ENCODE data around the gene CUL4A.

The CUL4A gene

DNA sequence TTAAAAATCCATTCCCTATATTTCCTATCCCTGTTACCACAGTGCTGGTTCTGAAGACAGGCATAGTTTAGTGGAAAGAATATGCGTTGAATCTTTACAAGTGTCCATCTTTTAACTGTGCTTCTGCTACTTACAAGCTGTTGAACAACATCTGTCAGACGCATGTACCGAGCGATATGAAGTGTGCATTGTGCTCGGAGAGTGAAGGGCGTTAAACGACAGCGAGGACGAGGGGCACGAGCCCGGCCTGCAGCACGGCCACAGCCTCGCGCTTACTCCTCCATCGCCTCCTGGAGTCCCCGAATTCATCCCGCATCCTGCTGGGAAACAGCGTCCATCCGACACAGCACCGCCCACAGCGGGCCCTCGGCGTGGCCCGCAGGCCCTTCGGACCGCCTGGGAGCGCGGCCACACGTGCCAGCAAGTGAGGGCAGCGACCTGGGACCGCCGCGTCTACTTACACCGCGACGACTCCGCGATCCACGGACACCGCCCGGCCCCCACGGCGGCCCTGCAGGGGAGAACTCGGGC is 1.5 kb upstream of the CUL4A start:
- no peak for DNase-seq (ENCODE audit: extremely low read depth in 1 of 2, low read depth in 1 of 2)

- DNase-seq (ENCODE audit: extremely low read depth in 1 of 2, low read depth in 1 of 2) = peak; percentile 83
Measured at GRCh38 chr13:113208421-113209335, 735 bp upstream of the CUL4A start, which contains the start of gene PCID2. Gene PCID2 (minus strand): TSS chr13:113208669. CDS start chr13:113208634, 35 bp downstream.

DNA sequence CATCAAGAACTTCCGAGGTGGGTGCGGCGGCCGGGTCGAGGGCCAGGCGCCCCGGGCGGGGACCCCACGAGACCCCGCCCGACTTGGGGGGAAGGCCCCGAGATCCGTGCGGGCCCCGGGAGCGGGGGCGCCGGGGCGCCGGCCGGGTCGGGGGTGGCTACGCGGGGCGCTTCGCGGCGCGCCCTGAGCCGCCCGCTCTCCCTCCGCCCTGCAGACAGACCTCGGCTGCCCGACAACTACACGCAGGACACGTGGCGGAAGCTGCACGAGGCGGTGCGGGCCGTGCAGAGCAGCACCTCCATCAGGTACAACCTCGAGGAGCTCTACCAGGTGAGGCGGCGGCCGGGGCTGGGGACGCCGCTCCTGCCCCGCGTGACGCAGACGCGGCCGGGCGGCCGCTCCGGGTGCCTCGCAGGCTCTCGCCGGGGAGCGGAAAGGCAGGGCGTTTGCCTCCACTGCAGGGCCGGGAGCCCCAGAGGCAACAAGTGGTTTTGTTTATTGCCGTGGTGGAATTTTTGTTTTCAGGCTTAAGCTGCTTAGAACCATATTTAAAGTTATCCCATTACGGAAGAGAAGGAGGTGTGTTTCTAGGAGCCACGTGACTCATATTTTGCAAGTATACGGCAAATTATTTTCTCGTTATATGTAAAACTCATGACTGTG is 477 bp downstream of the CUL4A start:
- DNase-seq (ENCODE audit: extremely low read depth in 1 of 2, low read depth in 1 of 2) = peak; percentile 32 to 47

DNA sequence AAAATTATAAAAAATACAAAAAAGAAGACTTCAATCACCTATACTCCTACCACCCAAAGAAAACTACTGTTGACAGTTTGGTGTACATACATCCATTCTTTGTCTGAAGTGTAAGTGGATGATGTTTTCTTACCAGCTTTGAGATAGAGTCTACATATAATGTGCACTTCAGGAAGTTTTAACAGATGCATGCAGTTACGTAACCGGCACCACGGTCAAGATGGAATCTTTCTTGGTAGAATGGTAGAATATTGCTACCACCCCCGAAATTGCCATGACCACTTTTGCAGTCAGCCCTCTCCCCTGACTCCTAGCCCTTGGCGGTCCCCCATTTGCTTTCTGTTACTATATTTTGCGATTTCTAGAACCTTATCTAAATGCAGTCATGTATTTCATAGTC is 1.4 kb downstream of the CUL4A start:
- no peak for DNase-seq (ENCODE audit: extremely low read depth in 1 of 2, low read depth in 1 of 2)

- DNase-seq (ENCODE audit: extremely low read depth in 1 of 2, low read depth in 1 of 2) = no peak
Measured at GRCh38 chr13:113211774-113212173, 2.4 kb downstream of the CUL4A start.

GRCh38 chr13:113216254-113217048 is 7.0 kb downstream of the CUL4A start:
- no peak for DNase-seq (ENCODE audit: extremely low read depth in 1 of 2, low read depth in 1 of 2)

GRCh38 chr13:113218586-113218985 is 9.2 kb downstream of the CUL4A start:
- no peak for DNase-seq (ENCODE audit: extremely low read depth in 1 of 2, low read depth in 1 of 2)

DNA sequence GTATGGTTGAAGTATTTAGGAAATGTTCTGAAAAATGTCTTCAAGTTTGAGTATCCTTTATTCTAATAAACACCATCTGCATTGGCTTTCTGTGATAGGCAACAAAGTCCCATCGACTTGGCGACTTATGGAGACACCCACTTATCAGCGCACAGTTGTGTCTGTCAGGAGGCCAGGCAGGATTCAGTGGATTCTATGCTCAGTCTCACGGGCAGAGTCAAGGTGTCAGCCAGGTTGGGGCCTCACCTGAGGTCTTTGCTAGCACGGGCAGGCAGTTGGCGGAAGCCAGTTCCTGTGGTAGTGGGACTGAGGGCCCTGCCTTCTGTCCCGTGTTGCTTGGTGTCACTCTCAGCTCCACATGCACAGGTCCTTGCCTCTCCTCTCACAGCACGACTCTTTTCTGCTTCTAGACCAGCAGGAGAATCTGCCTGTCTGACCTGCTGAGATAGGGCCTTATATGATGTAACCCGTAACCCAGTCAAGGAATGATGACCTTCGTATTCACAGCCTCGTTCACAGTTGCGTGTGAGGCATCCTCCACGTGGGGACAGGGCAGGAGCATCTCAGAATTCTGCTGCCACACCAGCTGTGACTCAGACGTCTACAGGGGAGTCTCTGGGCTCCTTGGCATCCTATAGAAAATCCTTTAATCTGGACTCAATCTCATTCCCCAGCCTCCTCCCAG is 10.0 kb downstream of the CUL4A start:
- no peak for DNase-seq (ENCODE audit: extremely low read depth in 1 of 2, low read depth in 1 of 2)

GRCh38 chr13:113220141-113220598 is 10.8 kb downstream of the CUL4A start:
- no peak for DNase-seq (ENCODE audit: extremely low read depth in 1 of 2, low read depth in 1 of 2)

- DNase-seq (ENCODE audit: extremely low read depth in 1 of 2, low read depth in 1 of 2) = no peak
Measured at GRCh38 chr13:113220877-113221276, 11.5 kb downstream of the CUL4A start.

DNA sequence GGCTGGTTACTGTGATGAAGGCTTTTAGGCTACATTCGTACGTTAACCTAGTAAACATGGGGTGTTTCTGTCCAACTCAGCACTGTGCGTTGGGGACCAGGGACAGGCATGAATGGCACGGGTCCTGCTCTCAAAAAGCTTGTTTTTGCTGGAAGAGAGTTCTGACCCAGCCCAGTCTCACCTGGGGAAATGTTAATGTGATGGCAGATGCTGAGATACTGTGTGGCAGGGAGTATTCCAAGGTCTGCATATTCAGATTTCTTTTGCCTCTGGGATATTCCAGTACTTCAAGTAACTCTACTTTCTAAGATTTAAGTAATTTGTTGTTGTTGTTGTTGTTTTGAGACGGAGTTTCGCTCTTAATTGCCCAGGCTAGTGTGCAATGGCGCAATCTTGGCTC is 13.7 kb downstream of the CUL4A start:
- no peak for DNase-seq (ENCODE audit: extremely low read depth in 1 of 2, low read depth in 1 of 2)

DNA sequence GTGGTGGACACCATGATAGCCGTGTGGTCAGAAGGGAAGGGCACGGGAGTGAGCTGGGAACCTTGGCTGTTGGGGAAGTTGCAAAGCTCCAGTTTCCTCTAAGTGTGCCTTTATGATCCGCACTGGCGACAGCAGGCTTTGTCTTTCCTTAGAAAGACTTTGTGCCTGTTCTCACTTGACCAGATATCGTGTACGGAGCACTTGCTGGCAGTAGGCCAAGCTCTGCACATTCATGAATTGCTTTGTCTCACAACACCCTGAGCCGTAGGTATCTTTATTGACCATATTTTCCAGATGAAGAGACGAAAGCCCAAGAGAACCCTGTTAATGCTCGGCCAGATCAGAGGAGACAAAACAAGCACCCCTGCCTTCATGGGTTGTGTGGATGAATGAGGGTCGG is 15.1 kb downstream of the CUL4A start:
- no peak for DNase-seq (ENCODE audit: extremely low read depth in 1 of 2, low read depth in 1 of 2)

GRCh38 chr13:113225515-113225914 is 16.1 kb downstream of the CUL4A start:
- DNase-seq (ENCODE audit: extremely low read depth in 1 of 2, low read depth in 1 of 2) = no peak

DNA sequence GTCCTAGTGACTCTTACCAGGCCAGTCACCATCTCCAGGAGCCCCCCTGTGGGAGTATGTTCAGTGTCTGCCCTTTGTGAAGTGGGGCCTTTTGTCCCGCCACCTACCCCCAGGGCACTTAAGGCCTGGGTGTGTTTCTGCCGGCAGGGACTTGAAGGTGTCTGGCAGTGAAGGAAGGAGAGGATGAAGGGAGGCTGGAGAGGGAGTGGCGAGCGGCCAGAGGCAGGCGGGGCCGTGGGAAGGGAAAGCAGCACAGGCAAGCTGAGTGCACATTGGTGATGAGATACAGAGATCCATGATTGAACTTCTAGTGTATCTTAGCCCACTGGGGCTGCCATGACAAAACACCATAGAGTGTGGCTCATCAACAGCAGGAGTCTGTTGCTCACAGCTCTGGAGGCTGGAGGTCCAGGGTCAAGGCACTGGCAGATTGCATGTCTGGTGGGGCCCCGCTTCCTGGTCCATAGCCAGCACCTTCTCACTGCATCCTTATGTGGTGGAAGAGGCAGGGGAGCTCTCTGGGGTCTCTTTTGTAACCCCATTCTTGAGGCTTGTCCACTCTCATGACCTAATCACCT is 17.5 kb downstream of the CUL4A start:
- no peak for DNase-seq (ENCODE audit: extremely low read depth in 1 of 2, low read depth in 1 of 2)

DNA sequence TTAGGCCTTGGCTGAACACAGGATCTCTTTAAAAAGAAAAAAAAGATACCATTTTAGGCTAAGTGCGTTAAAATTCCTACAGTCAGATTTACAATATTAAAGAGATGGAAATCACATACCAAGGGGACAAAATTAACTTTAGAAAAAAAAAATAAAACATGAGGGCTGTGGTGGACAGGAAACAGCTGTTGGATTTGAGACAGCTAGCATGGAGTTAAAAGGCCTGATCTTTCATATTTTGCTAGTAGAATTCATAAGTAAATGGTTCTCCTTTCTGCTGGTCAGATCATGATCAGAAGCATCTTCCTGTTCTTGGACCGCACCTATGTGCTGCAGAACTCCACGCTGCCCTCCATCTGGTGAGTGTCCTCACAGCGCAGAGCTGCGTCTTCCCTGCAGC is 19.7 kb downstream of the CUL4A start:
- no peak for DNase-seq (ENCODE audit: extremely low read depth in 1 of 2, low read depth in 1 of 2)

GRCh38 chr13:113229791-113230190 is 20.4 kb downstream of the CUL4A start:
- no peak for DNase-seq (ENCODE audit: extremely low read depth in 1 of 2, low read depth in 1 of 2)

- no peak for DNase-seq (ENCODE audit: extremely low read depth in 1 of 2, low read depth in 1 of 2)
Measured at GRCh38 chr13:113231306-113232207, 22.1 kb downstream of the CUL4A start.

DNA sequence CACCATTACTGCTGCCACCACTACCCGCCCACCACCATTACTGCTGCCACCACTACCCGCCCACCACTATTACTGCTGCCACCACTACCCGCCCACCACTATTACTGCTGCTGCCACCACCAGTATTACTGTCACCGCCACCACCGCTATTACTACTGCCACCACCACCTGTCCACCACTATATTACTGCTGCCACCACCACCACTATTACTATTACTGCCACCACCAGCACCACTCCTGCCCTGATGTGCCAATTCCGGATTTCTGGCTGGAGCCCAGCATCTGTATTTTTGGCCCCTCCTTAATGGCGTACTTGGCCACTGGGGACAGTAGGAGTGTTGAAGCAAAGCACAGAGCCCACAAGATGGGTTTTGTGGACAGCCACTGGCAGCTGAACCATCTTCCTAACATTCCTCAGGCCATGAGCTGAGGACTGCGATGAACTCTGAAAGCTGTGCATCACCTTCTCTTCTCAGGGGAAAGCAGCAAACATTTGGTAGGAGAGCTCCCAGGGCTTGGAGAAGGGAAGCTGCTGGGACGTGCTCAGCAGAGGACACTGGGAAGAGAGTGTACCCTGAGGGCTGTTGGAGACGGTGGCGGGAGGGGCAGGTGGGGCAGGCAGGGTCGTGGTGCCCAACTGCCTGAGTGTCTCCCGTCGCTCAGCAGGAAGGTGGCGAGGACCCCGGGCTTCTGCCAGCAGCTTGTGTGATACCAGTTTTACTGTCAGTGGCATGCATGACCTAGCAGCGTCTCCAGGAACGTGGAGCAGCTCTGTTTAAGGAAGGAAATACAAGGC is 23.0 kb downstream of the CUL4A start:
- DNase-seq (ENCODE audit: extremely low read depth in 1 of 2, low read depth in 1 of 2) = no peak

All from stimulated activated CD8-positive, alpha-beta memory T cell treated with anti-CD3 and anti-CD28 coated beads, Interleukin-7, amount 100 ng/mL, for 48 hours (primary cell).